ENCODE measurements around the gene ZCWPW2. TPM values are rescaled to one million over a fixed set of nuclear protein-coding genes. Genes with fewer than 3 reads are reported as not detected.

The ZCWPW2 gene
- total and polyA plus RNA-seq, 7 donors: 0.74 to 4.0 (median 2.7) TPM

GRCh38 chr3:28542351-28542750 is 193.8 kb downstream of the ZCWPW2 start:
- intact Hi-C loops (cut with DNase I): no loop called here
- Histone ChIP-seq H3K4me1 (no peaks in the 10 kb centered on the region), H3K27me3 (ENCODE audit: insufficient read depth in 3 of 3, low read length in 2 of 3) (no peaks in the 10 kb centered on the region), H3K36me3 (ENCODE audit: insufficient read depth in 1 of 2, low read depth in 1 of 2) (no peaks in the 10 kb centered on the region), H3K9me3 (no peaks in the 10 kb centered on the region), H3K4me3 (no peak overlapping the region), H3K27ac (no peak overlapping the region)
- ATAC-seq (no peak), DNase-seq (no peak)
- 0 to 62% (median 58%) methylated on average over 1 of the region's 1 CpG for WGBS, 3 donors
- TF ChIP-seq CTCF (IDR thresholded peaks at IDR 0.05): no peak

GRCh38 chr3:28544236-28544635 is 195.7 kb downstream of the ZCWPW2 start:
- Histone ChIP-seq H3K4me3 (no peak overlapping the region), H3K27me3 (ENCODE audit: insufficient read depth in 3 of 3, low read length in 2 of 3) (no peaks in the 10 kb centered on the region), H3K9me3 (no peaks in the 10 kb centered on the region), H3K27ac (no peak overlapping the region), H3K36me3 (ENCODE audit: insufficient read depth in 1 of 2, low read depth in 1 of 2) (no peaks in the 10 kb centered on the region), H3K4me1 (no peaks in the 10 kb centered on the region)
- ATAC-seq (no peak), DNase-seq (no peak)
- WGBS, 3 donors: 30 to 56% (median 31%) methylated on average over 3 of the region's 3 CpGs
- TF ChIP-seq CTCF (IDR thresholded peaks at IDR 0.05): no peak
- intact Hi-C loops (cut with DNase I): no loop called here

GRCh38 chr3:28544831-28545230 is 196.3 kb downstream of the ZCWPW2 start:
- DNase-seq (no peak), ATAC-seq (no peak)
- Histone ChIP-seq H3K27ac (no peak overlapping the region), H3K9me3 (no peaks in the 10 kb centered on the region), H3K36me3 (ENCODE audit: insufficient read depth in 1 of 2, low read depth in 1 of 2) (no peaks in the 10 kb centered on the region), H3K27me3 (ENCODE audit: insufficient read depth in 3 of 3, low read length in 2 of 3) (no peaks in the 10 kb centered on the region), H3K4me3 (no peak overlapping the region), H3K4me1 (no peaks in the 10 kb centered on the region)
- 97 to 98% (median 97%) methylated on average over 1 of the region's 1 CpG for WGBS, 3 donors
- intact Hi-C loops (cut with DNase I): no loop called here
- TF ChIP-seq CTCF (IDR thresholded peaks at IDR 0.05): no peak

- Histone ChIP-seq H3K27ac (no peak overlapping the region), H3K36me3 (ENCODE audit: insufficient read depth in 1 of 2, low read depth in 1 of 2) (no peaks in the 10 kb centered on the region), H3K9me3 (no peaks in the 10 kb centered on the region), H3K27me3 (ENCODE audit: insufficient read depth in 3 of 3, low read length in 2 of 3) (no peaks in the 10 kb centered on the region), H3K4me3 (no peak overlapping the region), H3K4me1 (no peaks in the 10 kb centered on the region)
- DNase-seq: no peak
- intact Hi-C loops (cut with DNase I): no loop called here
- WGBS, 3 donors: 61 to 67% (median 66%) methylated on average over 2 of the region's 2 CpGs
- TF ChIP-seq CTCF (IDR thresholded peaks at IDR 0.05): no peak
- no peak for ATAC-seq
These were observed 199.2 kb downstream of the ZCWPW2 start for GRCh38 chr3:28547677-28548076.

GRCh38 chr3:28553175-28553574 is 204.7 kb downstream of the ZCWPW2 start:
- Histone ChIP-seq H3K27me3 (ENCODE audit: insufficient read depth in 3 of 3, low read length in 2 of 3) (no peaks in the 10 kb centered on the region), H3K36me3 (ENCODE audit: insufficient read depth in 1 of 2, low read depth in 1 of 2) (no peaks in the 10 kb centered on the region), H3K9me3 (no peaks in the 10 kb centered on the region), H3K4me1 (no peaks in the 10 kb centered on the region), H3K4me3 (no peak overlapping the region), H3K27ac (no peak overlapping the region)
- no peak for TF ChIP-seq CTCF (IDR thresholded peaks at IDR 0.05)
- intact Hi-C loops (cut with DNase I): no loop called here
- 36 to 56% (median 48%) methylated on average over 3 of the region's 3 CpGs for WGBS, 3 donors
- DNase-seq: no peak
- ATAC-seq: no peak

Data from psoas muscle (tissue), 8 donors.